Muscle layer of duodenum (tissue), 2 donors: Measurements from ENCODE around the gene TYROBP.
A peak's percentile ranks its signal among the peaks of the same experiment; 100 is the strongest.
"Not testable (repeated sequence)": the region's sequence is repeated elsewhere in the genome, so short reads cannot be mapped to it uniquely, and the experiment has no call there.

Source experiments
- H3K27ac ChIP-seq: one replicate; pipeline ENCODE4 v1.7.0; 2013; ENCODE audit warnings: mild to moderate bottlenecking, low read length
- H3K27me3 ChIP-seq: one replicate; pipeline ENCODE4 v1.7.0; 2013; ENCODE audit warnings: low read depth, mild to moderate bottlenecking, control low read depth, low read length
- H3K36me3 ChIP-seq, 2 donors: one replicate each; pipeline ENCODE4 v1.7.0; 2013; ENCODE audit warnings: low read length in 2 of 2, control low read depth in 1 of 2, mild to moderate bottlenecking in 1 of 2; ENCODE audit not compliant: insufficient read depth in 2 of 2, control insufficient read depth in 1 of 2
- H3K4me1 ChIP-seq, 2 donors: one replicate each; pipeline ENCODE4 v1.7.0; 2013; ENCODE audit warnings: low read length in 2 of 2, mild to moderate bottlenecking in 2 of 2, control low read depth in 1 of 2, moderate library complexity in 1 of 2; ENCODE audit not compliant: insufficient read depth in 2 of 2, control insufficient read depth in 1 of 2
- H3K4me3 ChIP-seq, 2 donors: one replicate each; pipeline ENCODE4 v1.7.0; 2013; ENCODE audit warnings: low read length in 2 of 2, low read depth in 1 of 2, mild to moderate bottlenecking in 1 of 2
- H3K9me3 ChIP-seq, 2 donors: one replicate each; pipeline ENCODE4 v1.7.0; 2013; ENCODE audit warnings: low read length in 2 of 2, control low read depth in 1 of 2, mild to moderate bottlenecking in 1 of 2; ENCODE audit not compliant: control insufficient read depth in 1 of 2
- donor health status: healthy.

The TYROBP gene

GRCh38 chr19:35908010-35908441 lies at the start of gene TYROBP:
Gene TYROBP, minus strand, starts transcription at chr19:35908295. Its CDS starts 67 bp downstream, at chr19:35908228.
- Histone ChIP-seq H3K4me1 (peaks cover 0 to 15% of the 10 kb centered on the region in 2 donors), H3K27me3 (no peaks in the 10 kb centered on the region), H3K27ac (peak within 1 kb of the TSS; percentile 77), H3K36me3 (no peaks in the 10 kb centered on the region), H3K9me3 (no peaks in the 10 kb centered on the region), H3K4me3 (peak within 1 kb of the TSS; percentile 40 to 48)

DNA sequence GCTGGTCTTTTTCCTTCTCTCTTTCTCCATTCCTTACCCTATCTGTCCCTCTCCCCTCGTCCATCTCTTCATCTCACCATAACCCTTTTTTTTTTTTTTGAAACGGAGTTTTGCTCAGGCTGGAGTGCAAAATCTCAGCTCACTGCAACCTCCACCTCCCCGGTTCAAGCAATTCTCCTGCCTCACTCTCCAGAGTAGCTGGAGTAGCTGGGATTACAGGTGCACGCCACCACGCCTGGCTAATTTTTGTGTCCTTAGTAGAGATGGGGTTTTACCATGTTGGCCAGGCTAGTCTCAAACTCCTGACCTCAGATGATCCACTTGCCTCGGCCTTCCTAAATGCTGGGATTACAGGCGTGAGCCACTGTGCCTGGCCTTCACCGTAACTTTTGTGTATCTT lies 49.3 kb upstream of the TYROBP start:
- H3K9me3 ChIP-seq, H3K27ac ChIP-seq, H3K36me3 ChIP-seq, H3K4me3 ChIP-seq: not testable (repeated sequence)
- Histone ChIP-seq H3K27me3 (peaks cover 20% of the 10 kb centered on the region), H3K4me1 (peaks cover 0 to 11% of the 10 kb centered on the region in 2 donors)

DNA sequence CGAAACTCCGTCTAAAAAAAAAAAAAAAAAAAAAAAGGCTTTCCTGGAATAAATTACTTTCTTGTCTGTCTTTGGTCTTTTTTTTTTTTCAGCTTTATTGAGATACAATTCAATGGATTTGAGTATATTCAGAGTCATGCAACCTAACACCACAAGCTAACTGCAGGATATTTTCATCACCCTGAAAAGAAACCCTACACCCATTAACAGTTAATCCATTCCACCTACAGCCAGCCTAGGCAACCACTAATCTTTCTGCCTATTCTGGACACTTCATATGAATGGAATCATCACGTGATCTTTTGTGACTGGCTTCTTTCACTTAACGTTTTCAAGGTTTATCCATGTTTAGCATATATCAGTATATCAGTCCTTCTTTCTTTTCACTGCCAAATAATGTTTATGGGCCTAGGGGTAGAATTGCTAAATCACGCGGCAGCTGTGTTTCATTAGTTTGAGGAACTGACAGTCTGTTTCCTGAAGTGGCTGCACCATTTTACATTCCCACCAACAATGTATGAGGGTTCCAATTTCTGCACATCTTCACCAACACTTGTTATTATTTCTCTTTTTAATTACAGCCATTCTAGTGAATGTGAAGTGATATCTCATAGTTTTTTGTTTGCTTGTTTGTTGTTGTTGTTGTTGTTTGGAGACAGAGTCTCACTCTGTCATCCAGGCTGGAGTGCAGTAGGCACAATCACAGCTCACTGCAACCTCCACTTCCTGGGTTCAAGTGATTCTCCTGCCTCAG lies 48.0 kb upstream of the TYROBP start:
- H3K27me3 ChIP-seq: peaks cover 20% of the 10 kb centered on the region
- H3K4me3 ChIP-seq: no peak overlapping the region
- H3K27ac ChIP-seq: no peak overlapping the region
- H3K36me3 ChIP-seq: no peaks in the 10 kb centered on the region
- H3K9me3 ChIP-seq: no peaks in the 10 kb centered on the region
- H3K4me1 ChIP-seq: peaks cover 0 to 11% of the 10 kb centered on the region in 2 donors

DNA sequence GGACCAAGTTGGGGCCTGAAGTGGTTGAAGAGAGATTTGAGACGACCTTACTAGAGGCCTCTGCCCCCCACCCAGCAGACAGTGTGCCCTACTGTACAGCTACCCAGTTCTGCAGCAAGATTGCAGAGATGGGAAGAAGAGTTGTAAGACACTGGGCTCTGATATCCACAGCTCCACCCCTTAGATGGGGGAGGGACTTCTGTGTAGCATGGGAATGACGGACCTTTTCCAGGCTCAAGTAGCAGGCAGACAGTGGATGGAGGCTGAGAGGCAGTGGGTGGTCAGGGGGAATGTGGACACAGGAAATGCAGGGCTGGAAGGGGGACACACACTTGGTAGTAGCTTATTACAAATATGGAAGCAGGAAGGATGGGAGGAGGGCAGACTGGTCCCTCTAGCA lies 41.0 kb upstream of the TYROBP start:
- Histone ChIP-seq H3K27me3 (no peaks in the 10 kb centered on the region), H3K4me3 (no peak overlapping the region), H3K27ac (no peak overlapping the region), H3K4me1 (no peaks in the 10 kb centered on the region), H3K36me3 (no peaks in the 10 kb centered on the region), H3K9me3 (no peaks in the 10 kb centered on the region)

DNA sequence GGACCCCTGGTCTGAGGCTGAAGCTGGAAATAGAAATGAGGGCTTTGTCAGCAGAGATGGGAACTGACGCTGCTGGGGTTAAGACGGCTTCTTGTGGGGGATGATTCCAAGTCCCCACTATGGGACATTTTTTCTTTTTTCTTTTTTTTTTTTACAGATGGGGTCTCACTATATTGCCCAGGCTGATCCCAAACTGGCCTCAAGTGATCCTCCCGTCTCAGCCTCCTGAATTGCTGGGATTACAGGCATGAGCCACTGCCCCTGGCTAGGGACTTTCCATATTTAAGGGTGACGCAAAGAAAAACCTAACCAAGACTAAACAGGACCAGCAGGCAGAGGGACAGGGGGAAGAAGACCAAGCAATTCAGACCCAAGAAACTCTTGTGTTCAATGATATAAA lies 38.1 kb upstream of the TYROBP start:
- H3K36me3 ChIP-seq: peaks cover 4 to 8% of the 10 kb centered on the region in 2 donors
- no peaks in the 10 kb centered on the region for H3K27me3 ChIP-seq
- no peaks in the 10 kb centered on the region for H3K9me3 ChIP-seq
- no peak overlapping the region for H3K27ac ChIP-seq
- H3K4me3 ChIP-seq: no peak overlapping the region
- H3K4me1 ChIP-seq: no peaks in the 10 kb centered on the region

GRCh38 chr19:35945121-35945790 lies 37.2 kb upstream of the TYROBP start:
- Histone ChIP-seq H3K36me3 (peaks cover 4 to 16% of the 10 kb centered on the region in 2 donors), H3K27me3 (no peaks in the 10 kb centered on the region), H3K4me1 (no peaks in the 10 kb centered on the region), H3K9me3 (no peaks in the 10 kb centered on the region), H3K4me3 (no peak overlapping the region), H3K27ac (no peak overlapping the region)

DNA sequence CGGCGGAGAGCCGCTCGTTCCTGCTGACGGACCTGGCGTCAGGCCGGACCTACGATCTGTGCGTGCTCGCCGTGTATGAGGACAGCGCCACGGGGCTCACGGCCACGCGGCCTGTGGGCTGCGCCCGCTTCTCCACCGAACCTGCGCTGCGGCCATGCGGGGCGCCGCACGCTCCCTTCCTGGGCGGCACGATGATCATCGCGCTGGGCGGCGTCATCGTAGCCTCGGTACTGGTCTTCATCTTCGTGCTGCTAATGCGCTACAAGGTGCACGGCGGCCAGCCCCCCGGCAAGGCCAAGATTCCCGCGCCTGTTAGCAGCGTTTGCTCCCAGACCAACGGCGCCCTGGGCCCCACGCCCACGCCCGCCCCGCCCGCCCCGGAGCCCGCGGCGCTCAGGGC lies 36.5 kb upstream of the TYROBP start:
- no peaks in the 10 kb centered on the region for H3K4me1 ChIP-seq
- no peak overlapping the region for H3K27ac ChIP-seq
- no peaks in the 10 kb centered on the region for H3K9me3 ChIP-seq
- no peak overlapping the region for H3K4me3 ChIP-seq
- no peaks in the 10 kb centered on the region for H3K27me3 ChIP-seq
- H3K36me3 ChIP-seq: peaks cover 4 to 23% of the 10 kb centered on the region in 2 donors

DNA sequence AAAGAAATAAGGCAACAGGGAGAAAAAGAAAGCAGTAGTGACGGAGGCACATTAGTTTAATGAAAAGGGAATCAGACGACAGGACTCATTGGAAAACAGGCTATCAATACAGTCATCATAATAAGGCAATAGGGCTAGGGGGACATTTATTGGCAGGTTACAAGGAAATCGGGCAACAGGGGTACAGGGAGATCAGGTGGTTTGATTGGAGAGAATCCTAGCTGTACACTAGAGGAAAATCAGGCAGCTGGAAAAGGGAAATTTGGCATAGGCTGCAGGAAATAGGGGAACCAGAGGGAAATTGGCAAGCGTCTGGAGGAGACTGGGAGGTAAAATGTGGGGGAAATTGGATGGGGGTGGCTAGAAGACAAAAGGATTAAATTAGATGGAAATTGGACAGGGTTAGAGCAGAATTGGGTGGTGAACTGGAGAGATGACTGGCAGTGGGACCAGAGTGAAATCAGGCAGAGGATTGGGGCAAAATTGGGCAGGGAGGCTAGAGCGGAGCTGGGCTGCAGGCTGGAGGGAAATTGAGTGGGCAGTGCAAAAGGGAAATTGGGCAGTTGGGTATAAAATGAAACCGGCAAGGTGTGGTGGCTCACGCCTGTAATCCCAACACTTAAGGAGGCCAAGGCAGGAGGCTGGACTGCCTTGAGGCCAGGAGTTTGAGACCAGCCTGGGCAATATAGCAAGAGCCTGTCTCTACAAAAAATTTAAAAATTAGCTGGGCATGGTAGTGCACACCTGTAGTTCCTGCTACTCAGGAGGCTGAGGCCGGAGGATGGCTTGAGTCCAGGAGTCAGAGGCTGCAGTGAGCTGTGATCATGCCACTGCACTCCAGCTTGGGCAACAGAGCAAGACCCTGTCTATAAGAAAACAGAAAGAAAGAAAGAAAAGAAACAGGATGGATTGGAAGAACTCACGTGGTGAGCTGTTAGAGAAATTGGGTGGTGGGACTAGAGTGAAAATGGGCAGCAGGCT lies 35.5 kb upstream of the TYROBP start:
- Histone ChIP-seq H3K4me3 (no peak overlapping the region), H3K4me1 (no peaks in the 10 kb centered on the region), H3K27ac (no peak overlapping the region), H3K27me3 (no peaks in the 10 kb centered on the region), H3K36me3 (peaks cover 4 to 28% of the 10 kb centered on the region in 2 donors), H3K9me3 (no peaks in the 10 kb centered on the region)

DNA sequence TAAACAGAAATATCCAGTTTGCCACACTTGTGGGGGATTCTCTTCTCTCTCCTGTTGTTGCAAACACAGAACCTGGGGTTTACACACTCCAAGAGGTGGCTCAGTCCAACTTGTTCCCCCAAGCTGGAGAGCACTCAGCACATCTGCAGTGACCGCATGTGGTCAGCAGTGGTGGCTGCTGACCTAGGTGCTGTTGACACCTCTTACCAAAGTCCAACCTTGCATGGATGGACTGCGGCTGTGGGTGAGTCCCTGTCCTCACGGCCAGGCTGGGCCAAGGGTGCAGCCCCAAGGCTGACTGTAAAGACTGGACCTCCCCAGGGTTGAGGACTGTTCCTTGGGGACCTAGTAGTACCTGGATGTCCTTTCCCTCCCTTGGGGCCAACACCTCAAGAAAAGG lies 34.1 kb upstream of the TYROBP start:
- no peaks in the 10 kb centered on the region for H3K9me3 ChIP-seq
- H3K36me3 ChIP-seq: peaks cover 4 to 28% of the 10 kb centered on the region in 2 donors
- peaks cover 1 to 13% of the 10 kb centered on the region in 2 donors for H3K4me1 ChIP-seq
- H3K27me3 ChIP-seq: no peaks in the 10 kb centered on the region
- no peak overlapping the region for H3K4me3 ChIP-seq
- no peak overlapping the region for H3K27ac ChIP-seq

DNA sequence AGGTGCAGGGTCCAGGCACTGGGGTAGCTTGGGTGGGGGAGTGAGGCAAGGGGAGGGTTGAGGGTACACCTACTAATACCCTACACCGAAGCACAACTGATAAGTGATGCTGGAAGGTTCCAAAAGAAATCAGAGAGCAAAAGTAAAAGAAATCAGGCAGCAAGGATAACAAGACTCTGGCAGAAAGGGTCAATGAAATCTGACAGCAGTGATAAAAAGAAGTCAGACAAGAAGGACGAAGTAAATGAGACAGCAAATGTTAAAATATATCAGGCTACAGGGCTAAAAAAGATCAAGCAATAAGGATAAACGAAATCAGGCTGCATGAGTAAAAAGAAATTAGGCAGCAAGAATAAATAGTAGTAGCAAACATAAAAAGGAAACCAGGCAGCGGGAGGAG lies 32.7 kb upstream of the TYROBP start:
- no peaks in the 10 kb centered on the region for H3K9me3 ChIP-seq
- no peak overlapping the region for H3K27ac ChIP-seq
- no peak overlapping the region for H3K4me3 ChIP-seq
- H3K4me1 ChIP-seq: peaks cover 8 to 21% of the 10 kb centered on the region in 2 donors
- H3K27me3 ChIP-seq: no peaks in the 10 kb centered on the region
- peaks cover 4 to 28% of the 10 kb centered on the region in 2 donors for H3K36me3 ChIP-seq
